K562 (cell line): Measurements from ENCODE around the gene KAZN. TPM values are rescaled to one million over a fixed set of nuclear protein-coding genes. Genes with fewer than 3 reads are reported as not detected.

Source experiments
- CAMTA2 ChIP-seq: fragments of 250-450 bp; sonication (Bioruptor Pico); conservative IDR thresholded peaks from 2 replicates; pipeline ENCODE4 v1.5.1; 2022
- EZH2 ChIP-seq: IDR thresholded peaks from 2 replicates; pipeline ENCODE4 v1.6.1; 2012; ENCODE audit warnings: low read depth, mild to moderate bottlenecking, inconsistent platforms, low read length, borderline replicate concordance
- HNRNPL ChIP-seq: fragments of 200-400 bp; formaldehyde crosslinking; IDR thresholded peaks from 2 replicates; pipeline ENCODE4 v1.6.1; 2017; ENCODE audit warnings: low read depth, mild to moderate bottlenecking, low read length
- MCM7 ChIP-seq, 2 experiments: fragments of 450-650 bp; IDR thresholded peaks; 2 replicates each; pipeline ENCODE4 v1.6.1; 2016 to 2018
- NFE2 ChIP-seq: IDR thresholded peaks from 2 replicates; pipeline ENCODE4 v1.6.1; 2014; ENCODE audit warnings: antibody characterized with exemption, low read depth
- NFE2L1 ChIP-seq: fragments of 450-650 bp; IDR thresholded peaks from 2 replicates; pipeline ENCODE4 v1.6.1; 2016; ENCODE audit warnings: missing genetic modification characterization, low read depth, mild to moderate bottlenecking, missing compliant biosample characterization, moderate library complexity, borderline replicate concordance
- OTX1 ChIP-seq: fragments of 450-650 bp; formaldehyde crosslinking; IDR thresholded peaks from 2 replicates; pipeline ENCODE4 v1.4.0; 2022; ENCODE audit warnings: mild to moderate bottlenecking
- SMARCA4 ChIP-seq: fragments of 450-650 bp; IDR thresholded peaks from 2 replicates; pipeline ENCODE4 v1.6.1; 2016
- SUPT5H ChIP-seq: fragments of 450-650 bp; IDR thresholded peaks from 2 replicates; pipeline ENCODE4 v1.6.1; 2016
- ZNF197 ChIP-seq: fragments of 200-800 bp; sonication (Bioruptor generic); IDR thresholded peaks from 2 replicates; pipeline ENCODE4 v1.6.1; 2016; ENCODE audit warnings: low read depth, missing genetic modification characterization, missing compliant biosample characterization
- ZNF41 ChIP-seq: fragments of 250-450 bp; sonication (Bioruptor Pico); conservative IDR thresholded peaks from 2 replicates; pipeline ENCODE4 v1.4.0; 2020; ENCODE audit warnings: mild to moderate bottlenecking
- ZNF766 ChIP-seq: fragments of 200-800 bp; sonication (Bioruptor generic); conservative IDR thresholded peaks from 2 replicates; pipeline ENCODE4 v1.6.1; 2016; ENCODE audit warnings: missing genetic modification characterization, missing compliant biosample characterization
- ZNF778 ChIP-seq: fragments of 450-650 bp; formaldehyde crosslinking; IDR thresholded peaks from 2 replicates; pipeline ENCODE4 v1.4.0; 2020; ENCODE audit warnings: mild to moderate bottlenecking, moderate library complexity
- polyA plus RNA-seq, 8 experiments: library from polyadenylated mRNA; depleted of rRNA in 4 of 8; stranded (reverse) in 5 of 8; unstranded in 3 of 8; fragments of >200 nt; fragmentation: Nextera tagmentation in 2 of 8; fragmentation: Illumina TruSeq in 1 of 8; extraction: Ambion mirVana in 2 of 8; extraction: Trizol in 1 of 8; gene quantifications; 2 replicates each; pipeline versions ENCODE4 v1.2.1 to v1.2.3, GENCODE V29; 2011 to 2014; ENCODE audit warnings: inconsistent platforms in 1 of 8, missing spikeins in 1 of 8
- total RNA-seq, 7 experiments: library from RNA; depleted of rRNA in 6 of 7; stranded (reverse); fragments of >200 nt in 6 of 7; fragmentation: Illumina TruSeq in 2 of 7; extraction: Trizol in 2 of 7; gene quantifications; 2 replicates each; pipeline versions ENCODE4 v1.2.1 to v1.2.3, GENCODE V29; 2011 to 2021; ENCODE audit warnings: low replicate concordance in 1 of 7
- TF ChIP-seq, protein P1 (sequence below), 2 experiments: fragments of 450-650 bp; formaldehyde crosslinking in 1 of 2; IDR thresholded peaks; 2 replicates each; pipeline versions ENCODE4 v1.4.0 to v1.6.1; 2014 to 2020; ENCODE audit warnings: mild to moderate bottlenecking in 2 of 2, borderline replicate concordance in 1 of 2, low read depth in 1 of 2
- TF ChIP-seq, protein P2 (sequence below): fragments of 450-650 bp; IDR thresholded peaks from 2 replicates; pipeline ENCODE4 v1.6.1; 2016
- TF ChIP-seq, protein P3 (sequence below): fragments of 150-350 bp; conservative IDR thresholded peaks from 2 replicates; pipeline ENCODE4 v1.6.1; 2014; ENCODE audit warnings: low read length
- TF ChIP-seq, protein P4 (sequence below): fragments of 450-650 bp; conservative IDR thresholded peaks from 2 replicates; pipeline ENCODE4 v1.6.1; 2016; ENCODE audit warnings: missing genetic modification characterization, low read depth, mild to moderate bottlenecking, missing compliant biosample characterization, moderate library complexity

Gene KAZN
- total and polyA plus RNA-seq, 9 of the 15 experiments (the other 6 are each of a cell fraction or from before 2014, with no cell fraction given), result 2.1 to 21.6 (median 5.4) TPM

DNA sequence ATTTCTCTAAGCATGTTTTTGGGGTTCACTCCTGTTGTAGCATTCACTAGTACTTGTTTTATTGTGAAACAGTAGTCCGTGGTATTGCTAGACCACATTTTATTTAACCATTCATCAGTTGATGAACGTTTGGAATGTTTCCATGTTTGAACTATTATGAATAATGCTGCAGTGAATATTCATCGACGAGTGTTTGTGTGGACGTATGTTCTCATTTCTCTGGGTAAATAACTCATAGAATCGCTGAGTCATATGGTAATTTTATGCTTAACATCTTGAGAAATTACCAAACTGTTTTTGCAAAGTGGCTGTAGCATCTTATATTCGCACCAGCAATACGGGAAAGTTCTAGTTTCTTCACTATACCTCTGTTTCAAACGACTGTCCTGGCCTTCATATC is 28.0 kb upstream of the KAZN start (continued):
- TF ChIP-seq, protein P1, sequence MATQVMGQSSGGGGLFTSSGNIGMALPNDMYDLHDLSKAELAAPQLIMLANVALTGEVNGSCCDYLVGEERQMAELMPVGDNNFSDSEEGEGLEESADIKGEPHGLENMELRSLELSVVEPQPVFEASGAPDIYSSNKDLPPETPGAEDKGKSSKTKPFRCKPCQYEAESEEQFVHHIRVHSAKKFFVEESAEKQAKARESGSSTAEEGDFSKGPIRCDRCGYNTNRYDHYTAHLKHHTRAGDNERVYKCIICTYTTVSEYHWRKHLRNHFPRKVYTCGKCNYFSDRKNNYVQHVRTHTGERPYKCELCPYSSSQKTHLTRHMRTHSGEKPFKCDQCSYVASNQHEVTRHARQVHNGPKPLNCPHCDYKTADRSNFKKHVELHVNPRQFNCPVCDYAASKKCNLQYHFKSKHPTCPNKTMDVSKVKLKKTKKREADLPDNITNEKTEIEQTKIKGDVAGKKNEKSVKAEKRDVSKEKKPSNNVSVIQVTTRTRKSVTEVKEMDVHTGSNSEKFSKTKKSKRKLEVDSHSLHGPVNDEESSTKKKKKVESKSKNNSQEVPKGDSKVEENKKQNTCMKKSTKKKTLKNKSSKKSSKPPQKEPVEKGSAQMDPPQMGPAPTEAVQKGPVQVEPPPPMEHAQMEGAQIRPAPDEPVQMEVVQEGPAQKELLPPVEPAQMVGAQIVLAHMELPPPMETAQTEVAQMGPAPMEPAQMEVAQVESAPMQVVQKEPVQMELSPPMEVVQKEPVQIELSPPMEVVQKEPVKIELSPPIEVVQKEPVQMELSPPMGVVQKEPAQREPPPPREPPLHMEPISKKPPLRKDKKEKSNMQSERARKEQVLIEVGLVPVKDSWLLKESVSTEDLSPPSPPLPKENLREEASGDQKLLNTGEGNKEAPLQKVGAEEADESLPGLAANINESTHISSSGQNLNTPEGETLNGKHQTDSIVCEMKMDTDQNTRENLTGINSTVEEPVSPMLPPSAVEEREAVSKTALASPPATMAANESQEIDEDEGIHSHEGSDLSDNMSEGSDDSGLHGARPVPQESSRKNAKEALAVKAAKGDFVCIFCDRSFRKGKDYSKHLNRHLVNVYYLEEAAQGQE (IDR thresholded peaks at IDR 0.05; ENCODE audit: borderline replicate concordance), result no peak
- TF ChIP-seq, protein P1 (CRISPR knock-in tag; IDR thresholded peaks at IDR 0.05; ENCODE audit: low read depth), result no peak
- TF ChIP-seq SMARCA4 (no peak), SUPT5H (no peak), ZNF41 (no peak), ZNF766 (CRISPR knock-in tag) (no peak), ZNF778 (CRISPR knock-in tag) (no peak), HNRNPL (no peak), CAMTA2 (CRISPR knock-in tag) (no peak), OTX1 (CRISPR knock-in tag) (no peak), ZNF197 (CRISPR knock-in tag) (no peak), NFE2 (peak; percentile 59), NFE2L1 (tag) (peak; percentile 35; the same call in 1 of the 2 replicates), EZH2 (no peak), MCM7 (IDR thresholded peaks at IDR 0.05) (no peak)
- TF ChIP-seq, protein P2, sequence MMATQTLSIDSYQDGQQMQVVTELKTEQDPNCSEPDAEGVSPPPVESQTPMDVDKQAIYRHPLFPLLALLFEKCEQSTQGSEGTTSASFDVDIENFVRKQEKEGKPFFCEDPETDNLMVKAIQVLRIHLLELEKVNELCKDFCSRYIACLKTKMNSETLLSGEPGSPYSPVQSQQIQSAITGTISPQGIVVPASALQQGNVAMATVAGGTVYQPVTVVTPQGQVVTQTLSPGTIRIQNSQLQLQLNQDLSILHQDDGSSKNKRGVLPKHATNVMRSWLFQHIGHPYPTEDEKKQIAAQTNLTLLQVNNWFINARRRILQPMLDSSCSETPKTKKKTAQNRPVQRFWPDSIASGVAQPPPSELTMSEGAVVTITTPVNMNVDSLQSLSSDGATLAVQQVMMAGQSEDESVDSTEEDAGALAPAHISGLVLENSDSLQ, result no peak
- TF ChIP-seq, protein P3, sequence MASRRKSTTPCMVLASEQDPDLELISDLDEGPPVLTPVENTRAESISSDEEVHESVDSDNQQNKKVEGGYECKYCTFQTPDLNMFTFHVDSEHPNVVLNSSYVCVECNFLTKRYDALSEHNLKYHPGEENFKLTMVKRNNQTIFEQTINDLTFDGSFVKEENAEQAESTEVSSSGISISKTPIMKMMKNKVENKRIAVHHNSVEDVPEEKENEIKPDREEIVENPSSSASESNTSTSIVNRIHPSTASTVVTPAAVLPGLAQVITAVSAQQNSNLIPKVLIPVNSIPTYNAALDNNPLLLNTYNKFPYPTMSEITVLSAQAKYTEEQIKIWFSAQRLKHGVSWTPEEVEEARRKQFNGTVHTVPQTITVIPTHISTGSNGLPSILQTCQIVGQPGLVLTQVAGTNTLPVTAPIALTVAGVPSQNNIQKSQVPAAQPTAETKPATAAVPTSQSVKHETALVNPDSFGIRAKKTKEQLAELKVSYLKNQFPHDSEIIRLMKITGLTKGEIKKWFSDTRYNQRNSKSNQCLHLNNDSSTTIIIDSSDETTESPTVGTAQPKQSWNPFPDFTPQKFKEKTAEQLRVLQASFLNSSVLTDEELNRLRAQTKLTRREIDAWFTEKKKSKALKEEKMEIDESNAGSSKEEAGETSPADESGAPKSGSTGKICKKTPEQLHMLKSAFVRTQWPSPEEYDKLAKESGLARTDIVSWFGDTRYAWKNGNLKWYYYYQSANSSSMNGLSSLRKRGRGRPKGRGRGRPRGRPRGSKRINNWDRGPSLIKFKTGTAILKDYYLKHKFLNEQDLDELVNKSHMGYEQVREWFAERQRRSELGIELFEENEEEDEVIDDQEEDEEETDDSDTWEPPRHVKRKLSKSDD, result no peak
- TF ChIP-seq, protein P4, sequence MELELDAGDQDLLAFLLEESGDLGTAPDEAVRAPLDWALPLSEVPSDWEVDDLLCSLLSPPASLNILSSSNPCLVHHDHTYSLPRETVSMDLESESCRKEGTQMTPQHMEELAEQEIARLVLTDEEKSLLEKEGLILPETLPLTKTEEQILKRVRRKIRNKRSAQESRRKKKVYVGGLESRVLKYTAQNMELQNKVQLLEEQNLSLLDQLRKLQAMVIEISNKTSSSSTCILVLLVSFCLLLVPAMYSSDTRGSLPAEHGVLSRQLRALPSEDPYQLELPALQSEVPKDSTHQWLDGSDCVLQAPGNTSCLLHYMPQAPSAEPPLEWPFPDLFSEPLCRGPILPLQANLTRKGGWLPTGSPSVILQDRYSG (tag), result no peak
- TF ChIP-seq, all 486 proteins: peak for 5
